ENCODE results near the gene RBBP6. TPM values are rescaled to one million over a fixed set of nuclear protein-coding genes. Genes with fewer than 3 reads are reported as not detected.
A peak's percentile ranks its signal among the peaks of the same experiment; 100 is the strongest.
"Not testable (repeated sequence)": the region's sequence is repeated elsewhere in the genome, so short reads cannot be mapped to it uniquely, and the experiment has no call there.

RBBP6 gene
- total RNA-seq (2014; rRNA removed; shearing (Covaris generic)): 37.1 and 54.9 TPM in 2 replicates

- Histone ChIP-seq H3K4me3 (peak within 1 kb of the TSS; percentile 92), H3K27me3 (no peaks in the 10 kb centered on the region), H3K9me3 (replicated peaks) (no peaks in the 10 kb centered on the region), H3K36me3 (peaks cover 8% of the 10 kb centered on the region), H3K27ac (peak within 1 kb of the TSS; percentile 92), H3K4me1 (peaks cover 1% of the 10 kb centered on the region; the same call in 1 of the 2 replicates)
- peak; percentile 89 to 94 for DNase-seq
Measured at GRCh38 chr16:24539295-24539849, at the start of gene RBBP6. Gene RBBP6 (plus strand): TSS chr16:24539566. CDS start chr16:24540627, 1,061 bp downstream.

- Histone ChIP-seq H3K9me3 (replicated peaks) (no peaks in the 10 kb centered on the region), H3K4me3 (no peak overlapping the region), H3K27me3 (no peaks in the 10 kb centered on the region), H3K27ac (no peak overlapping the region), H3K36me3 (no peaks in the 10 kb centered on the region), H3K4me1 (peaks cover 6% of the 10 kb centered on the region)
- no peak for DNase-seq
Measured at GRCh38 chr16:24490866-24491265, 48.5 kb upstream of the RBBP6 start.

- Histone ChIP-seq H3K36me3 (no peaks in the 10 kb centered on the region), H3K4me1 (peaks cover 6% of the 10 kb centered on the region), H3K4me3 (no peak overlapping the region), H3K27ac (no peak overlapping the region), H3K9me3 (replicated peaks) (no peaks in the 10 kb centered on the region), H3K27me3 (no peaks in the 10 kb centered on the region)
- peak; percentile 48 to 57 for DNase-seq
Measured at GRCh38 chr16:24491731-24492130, 47.6 kb upstream of the RBBP6 start.

GRCh38 chr16:24493821-24494220, 45.5 kb upstream of the RBBP6 start:
- no peaks in the 10 kb centered on the region for H3K36me3 ChIP-seq
- DNase-seq: no peak
- H3K9me3 ChIP-seq (replicated peaks): no peaks in the 10 kb centered on the region
- no peaks in the 10 kb centered on the region for H3K27me3 ChIP-seq
- no peak overlapping the region for H3K27ac ChIP-seq
- H3K4me3 ChIP-seq: no peak overlapping the region
- H3K4me1 ChIP-seq: peaks cover 6% of the 10 kb centered on the region

- H3K4me1 ChIP-seq; H3K36me3 ChIP-seq; H3K9me3 ChIP-seq (replicated peaks); H3K4me3 ChIP-seq; DNase-seq; H3K27ac ChIP-seq; H3K27me3 ChIP-seq: not testable (repeated sequence)
Measured at GRCh38 chr16:24495207-24495606, 44.2 kb upstream of the RBBP6 start.

- H3K27me3 ChIP-seq: no peaks in the 10 kb centered on the region
- H3K4me3 ChIP-seq: no peak overlapping the region
- H3K9me3 ChIP-seq (replicated peaks): no peaks in the 10 kb centered on the region
- no peaks in the 10 kb centered on the region for H3K36me3 ChIP-seq
- DNase-seq: peak in 1 of 2 experiments; percentile 9
- H3K27ac ChIP-seq: no peak overlapping the region
- H3K4me1 ChIP-seq: no peaks in the 10 kb centered on the region
Measured at GRCh38 chr16:24497440-24497839, 41.9 kb upstream of the RBBP6 start.

GRCh38 chr16:24499193-24499814, 40.1 kb upstream of the RBBP6 start:
- Histone ChIP-seq H3K4me1 (no peaks in the 10 kb centered on the region), H3K4me3 (no peak overlapping the region), H3K36me3 (no peaks in the 10 kb centered on the region), H3K27me3 (no peaks in the 10 kb centered on the region), H3K9me3 (replicated peaks) (no peaks in the 10 kb centered on the region), H3K27ac (no peak overlapping the region)
- peak; percentile 22 to 45 for DNase-seq

- no peaks in the 10 kb centered on the region for H3K9me3 ChIP-seq (replicated peaks)
- H3K4me1 ChIP-seq: no peaks in the 10 kb centered on the region
- peak; percentile 25 to 73 for DNase-seq
- no peak overlapping the region for H3K4me3 ChIP-seq
- no peak overlapping the region for H3K27ac ChIP-seq
- H3K36me3 ChIP-seq: no peaks in the 10 kb centered on the region
- no peaks in the 10 kb centered on the region for H3K27me3 ChIP-seq
Measured at GRCh38 chr16:24504472-24505345, 34.7 kb upstream of the RBBP6 start.

GRCh38 chr16:24505959-24506358, 33.4 kb upstream of the RBBP6 start:
- H3K9me3 ChIP-seq (replicated peaks): no peaks in the 10 kb centered on the region
- H3K4me1 ChIP-seq: no peaks in the 10 kb centered on the region
- no peak overlapping the region for H3K27ac ChIP-seq
- no peaks in the 10 kb centered on the region for H3K27me3 ChIP-seq
- no peak for DNase-seq
- H3K36me3 ChIP-seq: no peaks in the 10 kb centered on the region
- H3K4me3 ChIP-seq: no peak overlapping the region

- no peaks in the 10 kb centered on the region for H3K36me3 ChIP-seq
- no peaks in the 10 kb centered on the region for H3K4me1 ChIP-seq
- no peaks in the 10 kb centered on the region for H3K9me3 ChIP-seq (replicated peaks)
- no peak for DNase-seq
- no peak overlapping the region for H3K27ac ChIP-seq
- no peaks in the 10 kb centered on the region for H3K27me3 ChIP-seq
- H3K4me3 ChIP-seq: no peak overlapping the region
Measured at GRCh38 chr16:24507959-24508480, 31.3 kb upstream of the RBBP6 start.

- H3K4me3 ChIP-seq: no peak overlapping the region
- H3K36me3 ChIP-seq: no peaks in the 10 kb centered on the region
- no peak overlapping the region for H3K27ac ChIP-seq
- no peaks in the 10 kb centered on the region for H3K27me3 ChIP-seq
- no peaks in the 10 kb centered on the region for H3K4me1 ChIP-seq
- DNase-seq: no peak
- no peaks in the 10 kb centered on the region for H3K9me3 ChIP-seq (replicated peaks)
Measured at GRCh38 chr16:24508614-24509013, 30.8 kb upstream of the RBBP6 start.

- Histone ChIP-seq H3K27me3 (no peaks in the 10 kb centered on the region), H3K36me3 (no peaks in the 10 kb centered on the region), H3K9me3 (replicated peaks) (no peaks in the 10 kb centered on the region), H3K4me3 (no peak overlapping the region), H3K27ac (no peak overlapping the region), H3K4me1 (no peaks in the 10 kb centered on the region)
- no peak for DNase-seq
Measured at GRCh38 chr16:24509536-24509935, 29.8 kb upstream of the RBBP6 start.

- DNase-seq: no peak
- Histone ChIP-seq H3K27ac (no peak overlapping the region), H3K36me3 (no peaks in the 10 kb centered on the region), H3K4me1 (no peaks in the 10 kb centered on the region), H3K9me3 (replicated peaks) (no peaks in the 10 kb centered on the region), H3K27me3 (no peaks in the 10 kb centered on the region), H3K4me3 (no peak overlapping the region)
Measured at GRCh38 chr16:24511174-24511573, 28.2 kb upstream of the RBBP6 start.

GRCh38 chr16:24511792-24512191, 27.6 kb upstream of the RBBP6 start:
- Histone ChIP-seq H3K4me1 (no peaks in the 10 kb centered on the region), H3K27ac (no peak overlapping the region), H3K4me3 (no peak overlapping the region), H3K9me3 (replicated peaks) (no peaks in the 10 kb centered on the region), H3K27me3 (no peaks in the 10 kb centered on the region), H3K36me3 (no peaks in the 10 kb centered on the region)
- no peak for DNase-seq

GRCh38 chr16:24514096-24514495, 25.3 kb upstream of the RBBP6 start:
- Histone ChIP-seq H3K36me3 (no peaks in the 10 kb centered on the region), H3K4me1 (no peaks in the 10 kb centered on the region), H3K4me3 (no peak overlapping the region), H3K27me3 (no peaks in the 10 kb centered on the region), H3K9me3 (replicated peaks) (no peaks in the 10 kb centered on the region), H3K27ac (no peak overlapping the region)
- DNase-seq: no peak
